Lung (tissue), 12 donors: ENCODE measurements around the gene PRDM16. TPM values are rescaled to one million over a fixed set of nuclear protein-coding genes. Genes with fewer than 3 reads are reported as not detected.

Experiments used
- ATAC-seq: fragments of 200-7000 bp; cut with Tn5 transposase; one replicate; pipeline ENCODE4 v1.9.1; 2020; ENCODE audit warnings: moderate number of reproducible peaks; ENCODE audit not compliant: insufficient read depth, low FRiP score
- DNase-seq, 3 donors: peaks; one replicate each; pipeline ENCODE4 v3.0.0-alpha.2; 2013 to 2017
- H3K27ac ChIP-seq, 2 donors: one replicate each; pipeline ENCODE4 v1.5.1; 2013; ENCODE audit warnings: mild to moderate bottlenecking in 2 of 2, moderate library complexity in 2 of 2, control low read depth in 1 of 2, inconsistent platforms in 1 of 2, low read depth in 1 of 2, low read length in 1 of 2
- H3K27me3 ChIP-seq, 3 donors: one replicate each; pipeline ENCODE4 v1.5.1; 2013; ENCODE audit warnings: low read length in 2 of 3; ENCODE audit not compliant: control insufficient read depth in 3 of 3, insufficient read depth in 3 of 3
- H3K36me3 ChIP-seq, 4 donors: one replicate each; pipeline ENCODE4 v1.5.1; 2013; ENCODE audit warnings: low read length in 4 of 4, mild to moderate bottlenecking in 1 of 4, moderate library complexity in 1 of 4; ENCODE audit not compliant: control insufficient read depth in 4 of 4, insufficient read depth in 4 of 4
- H3K4me1 ChIP-seq, 5 donors: one replicate each; pipeline ENCODE4 v1.5.1; 2013; ENCODE audit warnings: low read length in 5 of 5, mild to moderate bottlenecking in 2 of 5, moderate library complexity in 1 of 5; ENCODE audit not compliant: control insufficient read depth in 5 of 5, insufficient read depth in 5 of 5
- H3K4me3 ChIP-seq: one replicate; pipeline ENCODE4 v1.5.1; 2013; ENCODE audit warnings: mild to moderate bottlenecking, control low read depth, moderate library complexity
- H3K9ac ChIP-seq, 2 donors: one replicate each; pipeline ENCODE4 v1.5.1; 2013; ENCODE audit warnings: low read length in 2 of 2, control low read depth in 1 of 2; ENCODE audit not compliant: insufficient read depth in 1 of 2
- H3K9me3 ChIP-seq, 4 donors: one replicate each; pipeline ENCODE4 v1.5.1; 2013; ENCODE audit warnings: low read length in 3 of 4, mild to moderate bottlenecking in 1 of 4, moderate library complexity in 1 of 4; ENCODE audit not compliant: control insufficient read depth in 4 of 4, insufficient read depth in 3 of 4
- CTCF ChIP-seq: IDR thresholded peaks from 2 replicates; pipeline ENCODE4 v1.5.1; 2012; ENCODE audit warnings: mild to moderate bottlenecking; ENCODE audit errors: control extremely low read depth, extremely low read depth
- WGBS, 2 donors: extraction: QIAGEN DNeasy Blood & Tissue Kit; methylation state at CpG; one replicate each; pipeline ENCODE4 v1.1.7; 2013; 5-methylcytosine and 5-hydroxymethylcytosine counted together
- polyA plus RNA-seq, 2 donors: library from polyadenylated mRNA; stranded (reverse); fragments of 200-250 nt; gene quantifications; one replicate each; pipeline ENCODE4 v1.2.1, GENCODE V29; 2013
- total RNA-seq, 2 donors: library from RNA; depleted of rRNA in 1 of 2; stranded (reverse); fragments of >200 nt in 1 of 2; gene quantifications; one replicate each; pipeline ENCODE4 v1.2.1, GENCODE V29; 2014 to 2021
- donor health status: control.
- donor health status: control.
- donor health status: Bipolar disorder and iron deficiency.
- donor health status: healthy.
- donor health status: DM: yes; HTN: yes; CAD: no.

Gene PRDM16
- total and polyA plus RNA-seq, 4 donors: 2.4 to 36.5 (median 13.1) TPM

GRCh38 chr1:3420218-3420951 is 351.4 kb downstream of the PRDM16 start:
- no peak for DNase-seq
- Histone ChIP-seq H3K4me3 (no peak overlapping the region), H3K27ac (no peak overlapping the region), H3K9ac (no peak overlapping the region), H3K27me3 (peaks cover 0 to 5% (median 0%) of the 10 kb centered on the region in 3 donors), H3K4me1 (peaks cover 0 to 6% (median 5%) of the 10 kb centered on the region in 5 donors), H3K36me3 (peaks cover 0 to 2% (median 0%) of the 10 kb centered on the region in 4 donors), H3K9me3 (peaks cover 0 to 12% (median 3%) of the 10 kb centered on the region in 4 donors)
- WGBS, 2 donors: 93% methylated on average over 23 of the region's 23 CpGs
- ATAC-seq: no peak
- no peak for TF ChIP-seq CTCF

GRCh38 chr1:3422638-3423037 is 353.6 kb downstream of the PRDM16 start:
- TF ChIP-seq CTCF: no peak
- no peak for DNase-seq
- peaks cover 0 to 6% (median 3%) of the 10 kb centered on the region in 5 donors for H3K4me1 ChIP-seq
- no peak for ATAC-seq
- 91 to 93% methylated on average over 14 of the region's 14 CpGs for WGBS, 2 donors
- no peak overlapping the region for H3K4me3 ChIP-seq
- peaks cover 0 to 3% (median under 1%) of the 10 kb centered on the region in 4 donors for H3K36me3 ChIP-seq
- no peak overlapping the region for H3K9ac ChIP-seq
- peak overlapping the region in 1 of 2 donors; percentile 76 for H3K27ac ChIP-seq
- peaks cover 0 to 5% (median 0%) of the 10 kb centered on the region in 3 donors for H3K27me3 ChIP-seq
- peaks cover 0 to 4% (median 0%) of the 10 kb centered on the region in 4 donors for H3K9me3 ChIP-seq

- Histone ChIP-seq H3K9ac (no peak overlapping the region), H3K4me3 (no peak overlapping the region), H3K36me3 (peaks cover 0 to 3% (median under 1%) of the 10 kb centered on the region in 4 donors), H3K27ac (peak overlapping the region in 1 of 2 donors; percentile 76), H3K27me3 (peaks cover 0 to 5% (median 0%) of the 10 kb centered on the region in 3 donors), H3K9me3 (peaks cover 0 to 4% (median 0%) of the 10 kb centered on the region in 4 donors), H3K4me1 (peaks cover 0 to 6% (median 3%) of the 10 kb centered on the region in 5 donors)
- no peak for DNase-seq
- peak; percentile 28 for ATAC-seq
- TF ChIP-seq CTCF: no peak
- WGBS, 2 donors: 31 to 47% methylated on average over 23 of the region's 23 CpGs
Observed at GRCh38 chr1:3423245-3423829, 354.3 kb downstream of the PRDM16 start.
